Sciatic nerve (tissue), 2 donors: ENCODE data around the gene ITCH. TPM values are rescaled to one million over a fixed set of nuclear protein-coding genes. Genes with fewer than 3 reads are reported as not detected.
"Not testable (repeated sequence)": the region's sequence is repeated elsewhere in the genome, so short reads cannot be mapped to it uniquely, and the experiment has no call there.

Source experiments
- ATAC-seq: fragments of 200-7000 bp; cut with Tn5 transposase; one replicate; pipeline ENCODE4 v1.9.1; 2020; ENCODE audit warnings: mild to moderate bottlenecking, moderate library complexity
- DNase-seq: peaks from one replicate; pipeline ENCODE4 v3.0.0-alpha.2; 2020; ENCODE audit warnings: low spot score
- intact Hi-C: fragments of 100-400 bp; cut with DNase I; formaldehyde crosslinking; loops from one replicate; pipeline ENCODE4 v1.14.2; 2022
- total RNA-seq: library from RNA; stranded (reverse); fragmentation: NEBNext Ultra II Directional; extraction: Animal tissue kit (Norgen Biotek cat#: 25700); gene quantifications from one replicate; pipeline ENCODE4 v1.2.1, GENCODE V29; 2021
- donor health status: DM: no; HTN: no; CAD: no.
- donor health status: DM: no; HTN: no; CAD: no.

The ITCH gene
- 84.3 TPM for total RNA-seq

DNA sequence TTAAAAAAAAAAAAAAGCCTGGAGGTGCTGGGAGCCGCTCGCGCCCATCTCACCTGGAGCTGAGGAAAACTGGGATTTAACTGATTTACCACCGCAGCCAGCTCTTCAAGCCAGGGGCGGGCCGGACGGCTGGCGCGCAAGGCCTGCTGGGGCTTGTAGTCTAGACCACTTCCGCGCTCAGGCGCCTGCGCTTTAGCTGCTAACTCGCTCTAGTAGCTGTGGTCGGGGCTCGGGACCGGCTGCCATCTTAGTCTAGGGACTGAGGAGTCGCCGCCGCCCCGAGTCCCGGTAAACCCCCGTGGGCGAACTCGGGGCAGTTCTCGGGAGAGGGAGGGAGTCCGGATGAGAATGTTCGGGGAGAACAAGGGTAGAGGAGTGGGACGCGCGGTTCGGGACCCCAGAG is at the start of gene ITCH:
Gene ITCH, plus strand, starts transcription at position 212 of the 403 bp plus-strand sequence. CDS start 30,539 bp downstream, outside the sequence.
- ATAC-seq (peak; percentile 100), DNase-seq (peak; percentile 97)
- intact Hi-C loops = no loop called here

DNA sequence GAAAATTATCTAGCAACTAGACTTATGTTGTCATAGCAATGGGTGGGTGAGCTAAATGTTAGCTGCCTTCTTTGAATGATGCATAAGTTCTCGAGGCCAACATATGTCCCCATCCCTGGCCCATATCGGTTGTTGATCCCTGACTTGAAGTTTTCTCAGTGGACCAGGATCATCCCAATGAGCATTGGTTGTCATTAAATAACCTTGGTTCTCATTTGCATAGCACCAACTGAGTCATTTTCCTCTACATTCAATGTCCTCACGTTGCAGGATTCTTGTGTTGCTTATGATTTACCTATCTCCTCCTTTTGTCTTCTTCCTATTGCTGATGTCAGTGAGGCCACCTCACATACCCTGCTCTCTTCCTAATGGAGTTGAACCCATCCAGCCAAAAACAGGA is 47.8 kb upstream of the ITCH start:
- intact Hi-C loops = loop anchor here (10.0 kb wide), 2 partner anchors 160 to 400 kb away; no protein-coding TSS in a partner anchor
- DNase-seq (no peak), ATAC-seq (no peak)

GRCh38 chr20:34316196-34316814 is 46.8 kb upstream of the ITCH start:
- ATAC-seq = no peak
- no peak for DNase-seq
- intact Hi-C loops = loop anchor here (10.0 kb wide), 2 partner anchors 158 to 398 kb away; no protein-coding TSS in a partner anchor

DNA sequence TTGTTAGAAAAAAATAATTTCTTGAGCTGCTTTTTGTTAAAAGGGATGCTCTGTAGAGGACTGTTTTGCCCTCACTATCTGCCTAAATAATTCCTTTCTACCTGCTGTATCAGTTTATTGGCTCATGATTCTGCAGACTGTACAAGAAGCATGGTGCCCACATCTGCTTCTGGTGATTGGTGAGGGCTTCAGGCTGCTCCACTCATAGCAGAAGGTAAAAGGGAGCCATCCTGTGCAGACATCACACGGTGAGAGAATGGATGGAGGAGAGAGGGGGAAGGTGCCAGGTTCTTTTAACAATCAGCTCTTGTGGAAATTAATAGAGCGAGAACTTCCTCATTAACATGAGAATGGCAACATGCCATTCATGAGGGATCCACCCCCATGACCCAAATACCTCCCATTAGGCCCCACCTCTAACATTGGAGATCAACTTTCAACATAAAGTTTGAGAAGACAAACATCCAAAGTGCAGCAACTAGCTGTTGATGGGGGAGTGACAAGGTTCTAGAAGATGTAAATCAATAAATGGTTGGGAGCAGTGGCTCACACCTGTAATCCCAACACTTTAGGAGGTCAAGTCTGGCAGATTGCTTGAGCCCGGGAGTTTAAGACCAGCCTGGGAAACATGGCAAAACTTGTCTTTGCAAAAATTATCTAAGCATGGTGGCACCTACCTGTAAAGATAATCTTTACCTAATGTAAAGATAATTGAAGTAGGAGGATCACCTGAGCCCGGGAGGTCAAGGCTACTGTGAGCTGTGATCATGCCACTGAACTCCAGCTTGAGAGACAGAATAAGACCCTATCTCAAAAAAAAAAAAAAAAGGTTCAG is 44.2 kb upstream of the ITCH start:
- intact Hi-C loops = loop anchor here (10.0 kb wide), 2 partner anchors 156 to 396 kb away; no protein-coding TSS in a partner anchor
- ATAC-seq = no peak
- DNase-seq = no peak

DNA sequence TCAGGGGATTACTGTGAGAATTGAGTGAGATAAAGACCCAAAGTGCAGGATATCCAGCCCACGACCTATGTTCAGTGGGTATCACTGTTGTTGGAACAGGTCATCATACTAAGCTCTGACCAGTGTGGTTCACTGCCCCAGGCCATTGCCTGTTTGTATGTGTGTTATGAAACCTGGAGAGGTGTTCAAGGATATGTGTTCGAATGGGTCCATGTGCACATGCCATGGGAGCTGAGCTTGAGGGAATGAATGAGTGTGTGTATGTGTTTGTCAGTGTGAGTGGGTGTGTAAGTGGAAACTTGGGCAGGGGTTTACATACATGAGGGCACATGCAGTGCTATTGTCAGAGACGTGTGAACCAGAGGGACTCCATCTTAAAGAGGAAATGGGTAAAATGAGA is 42.2 kb upstream of the ITCH start:
- intact Hi-C loops = no loop called here
- DNase-seq (no peak), ATAC-seq (no peak)

GRCh38 chr20:34322267-34323105 is 40.6 kb upstream of the ITCH start:
- ATAC-seq = no peak
- DNase-seq = no peak
- intact Hi-C loops = no loop called here

DNA sequence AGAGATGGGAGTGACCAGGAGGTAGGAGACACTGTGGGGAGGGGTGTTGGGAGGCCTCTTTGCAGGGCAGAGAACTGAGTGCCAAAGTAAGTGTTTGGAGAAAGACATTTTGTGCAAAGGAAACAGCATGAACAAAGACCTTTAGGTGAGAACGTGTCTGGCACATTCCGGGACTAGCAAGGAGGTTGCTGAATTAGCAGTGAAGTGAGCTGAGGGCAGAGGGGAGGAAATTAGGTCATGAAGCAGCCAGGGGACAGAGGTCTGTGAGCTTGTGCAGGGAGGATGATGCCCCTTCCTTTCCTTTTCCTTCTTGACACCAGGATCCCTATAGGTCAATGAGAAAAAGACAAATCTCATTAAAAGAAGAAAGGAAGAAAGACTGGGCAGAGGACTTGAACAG is 38.5 kb upstream of the ITCH start:
- DNase-seq = no peak
- intact Hi-C loops = no loop called here
- ATAC-seq = no peak

GRCh38 chr20:34328207-34328606 is 34.9 kb upstream of the ITCH start:
- ATAC-seq, intact Hi-C loops, DNase-seq: not testable (repeated sequence)

- intact Hi-C loops = no loop called here
- DNase-seq = no peak
- ATAC-seq = no peak
These were observed 34.0 kb upstream of the ITCH start for GRCh38 chr20:34328928-34329677.

GRCh38 chr20:34330861-34331544 is 32.1 kb upstream of the ITCH start:
- ATAC-seq, DNase-seq, intact Hi-C loops: not testable (repeated sequence)

- intact Hi-C loops = no loop called here
- no peak for DNase-seq
- no peak for ATAC-seq
These were observed 31.2 kb upstream of the ITCH start for GRCh38 chr20:34331838-34332237.

GRCh38 chr20:34332262-34332920 is 30.7 kb upstream of the ITCH start:
- DNase-seq = no peak
- no peak for ATAC-seq
- intact Hi-C loops = no loop called here

DNA sequence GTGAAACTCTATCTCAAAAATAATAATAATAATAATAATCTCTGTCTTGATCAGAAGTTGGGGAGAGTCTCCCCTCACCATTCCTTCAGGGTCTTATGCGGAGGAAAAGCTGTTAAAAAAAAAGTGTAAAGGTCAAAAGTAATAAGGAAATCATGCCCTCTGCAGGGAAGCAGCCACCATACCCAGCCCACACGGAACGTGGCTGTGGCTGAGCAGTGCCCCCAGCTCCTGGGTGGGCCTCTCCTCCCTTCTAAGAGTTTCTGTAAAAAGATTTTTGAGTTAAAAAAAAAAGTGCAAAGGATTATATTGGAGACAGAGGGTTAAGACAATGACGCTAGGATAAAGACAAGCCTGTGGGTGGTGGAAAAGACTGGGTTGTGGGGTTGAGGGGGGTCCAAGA is 29.3 kb upstream of the ITCH start:
- ATAC-seq (no peak), DNase-seq (no peak)
- intact Hi-C loops = no loop called here

DNA sequence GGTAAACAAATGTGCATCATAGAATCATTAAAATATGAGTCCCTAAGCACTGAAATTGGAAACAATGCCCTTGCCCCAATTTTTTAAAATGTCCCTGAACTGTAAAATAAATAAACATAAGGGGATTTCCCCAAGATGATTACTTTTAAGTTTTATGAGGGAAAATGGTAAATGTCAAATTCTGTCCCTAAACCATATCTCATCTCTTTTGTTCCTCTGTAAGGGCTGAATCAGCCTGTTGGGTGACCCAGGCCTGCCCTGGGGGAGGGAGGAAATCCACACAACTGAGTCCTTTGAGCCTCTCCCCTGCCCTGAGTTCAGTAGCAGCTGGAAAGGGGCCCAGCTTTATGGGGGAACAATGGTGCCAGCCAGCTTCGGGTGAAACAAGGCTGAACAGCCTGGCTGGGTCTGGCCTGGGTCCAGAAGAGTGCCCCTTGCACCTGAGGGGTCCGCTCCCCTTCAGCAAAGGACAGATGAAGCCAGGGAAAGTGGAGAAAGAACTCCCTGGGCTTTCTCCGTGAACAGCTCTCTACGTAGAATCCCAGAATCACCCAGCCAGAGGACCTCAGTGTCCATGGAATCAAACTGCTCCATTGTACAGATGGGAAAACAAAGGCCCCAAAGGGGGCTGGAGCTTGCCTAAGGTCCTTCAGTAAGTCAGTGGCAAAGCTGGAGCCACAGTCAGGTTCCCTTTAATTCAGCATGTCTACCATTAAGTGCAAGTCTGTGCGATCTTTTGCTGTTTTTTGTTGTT is 28.2 kb upstream of the ITCH start:
- ATAC-seq (peak; percentile 85), DNase-seq (peak; percentile 76)
- intact Hi-C loops = no loop called here

- DNase-seq (no peak), ATAC-seq (no peak)
- intact Hi-C loops = no loop called here
These were observed 25.5 kb upstream of the ITCH start for GRCh38 chr20:34337544-34337943.

DNA sequence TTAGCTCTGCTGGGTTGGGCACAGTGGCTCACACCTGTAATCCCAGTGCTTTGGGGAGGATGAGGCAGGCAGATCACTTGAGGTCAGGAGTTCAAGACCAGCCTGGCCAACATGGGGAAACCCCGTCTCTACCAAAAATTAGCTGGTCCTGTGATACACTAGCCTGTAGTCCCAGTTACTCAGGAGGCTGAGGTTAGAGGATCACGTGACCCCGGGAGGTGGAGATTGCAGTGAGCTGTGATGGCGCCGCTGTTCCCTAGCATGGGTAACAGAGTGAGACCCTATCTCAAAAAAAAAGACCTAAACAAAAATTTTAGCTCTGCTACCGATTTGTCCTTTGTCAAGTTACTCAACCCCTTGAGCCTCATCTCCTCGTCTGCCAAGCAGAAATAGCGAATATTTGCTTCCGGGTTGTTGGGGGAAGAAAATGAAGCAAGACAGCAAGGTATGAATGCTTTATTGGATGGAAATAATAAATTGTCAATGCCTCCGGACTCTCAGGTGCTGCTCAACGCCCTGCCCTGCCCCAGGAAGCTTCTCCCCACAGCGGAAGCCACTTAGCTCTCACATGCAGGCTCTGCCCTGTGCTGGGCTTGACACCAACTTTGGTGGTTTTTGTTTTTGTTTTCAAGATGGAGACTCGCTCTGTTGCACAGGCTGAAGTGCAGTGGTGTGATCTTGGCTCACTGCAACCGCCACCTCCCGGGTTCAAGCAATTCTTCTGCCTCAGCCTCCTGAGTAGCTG is 24.9 kb upstream of the ITCH start:
- ATAC-seq = no peak
- DNase-seq = no peak

More for the DNA sequence above, 24.9 kb upstream of the ITCH start:
- intact Hi-C loops = no loop called here
